Astrocyte of the cerebellum (primary cell): ENCODE data around the gene RDH13.
"Not testable (repeated sequence)": the region's sequence is repeated elsewhere in the genome, so short reads cannot be mapped to it uniquely, and the experiment has no call there.

Experiments used
- DNase-seq: peaks from one replicate; pipeline ENCODE4 v3.0.0-alpha.2; 2011; ENCODE audit warnings: low read depth
- H3K4me3 ChIP-seq: 2 replicates; pipeline ENCODE4 v1.5.1; 2011; ENCODE audit warnings: mild to moderate bottlenecking, low read depth, low read length, moderate library complexity
- CTCF ChIP-seq: IDR thresholded peaks from 2 replicates; pipeline ENCODE4 v1.5.1; 2012; ENCODE audit warnings: low read length, low read depth, moderate library complexity, mild to moderate bottlenecking; ENCODE audit errors: missing control alignments
- in situ Hi-C: cut with HindIII; loops from 2 replicates; pipeline ENCODE4 v1.10.0; 2017; ENCODE audit warnings: low sequenced_read_pairs

Gene RDH13

GRCh38 chr19:55036058-55036457, 26.9 kb downstream of the RDH13 start:
- in situ Hi-C loops, result no loop called here
- no peak overlapping the region for H3K4me3 ChIP-seq
- no peak for TF ChIP-seq CTCF
- no peak for DNase-seq

GRCh38 chr19:55034751-55035150, 28.2 kb downstream of the RDH13 start:
- in situ Hi-C loops, result no loop called here
- H3K4me3 ChIP-seq, result no peak overlapping the region
- no peak for TF ChIP-seq CTCF
- DNase-seq, result no peak

- H3K4me3 ChIP-seq, result not testable (repeated sequence)
These were observed 29.8 kb downstream of the RDH13 start for GRCh38 chr19:55032976-55033643.

GRCh38 chr19:55032170-55032800, 30.7 kb downstream of the RDH13 start:
- no peak for DNase-seq
- in situ Hi-C loops, result no loop called here
- no peak overlapping the region for H3K4me3 ChIP-seq
- no peak for TF ChIP-seq CTCF

More at GRCh38 chr19:55032976-55033643, 29.8 kb downstream of the RDH13 start:
- DNase-seq, in situ Hi-C loops: not testable (repeated sequence)

- in situ Hi-C loops, result no loop called here
- DNase-seq, result no peak
These were observed 31.8 kb downstream of the RDH13 start for GRCh38 chr19:55031178-55031577.

GRCh38 chr19:55028757-55029156, 34.2 kb downstream of the RDH13 start:
- H3K4me3 ChIP-seq, result no peak overlapping the region
- in situ Hi-C loops, result no loop called here
- TF ChIP-seq CTCF, result no peak
- no peak for DNase-seq

More at GRCh38 chr19:55031178-55031577, 31.8 kb downstream of the RDH13 start:
- no peak overlapping the region for H3K4me3 ChIP-seq
- no peak for TF ChIP-seq CTCF
